H9 (cell line): ENCODE results near the gene THRAP3. TPM values are rescaled to one million over a fixed set of nuclear protein-coding genes. Genes with fewer than 3 reads are reported as not detected.
A peak's percentile ranks its signal among the peaks of the same experiment; 100 is the strongest.

ENCODE experiments used
- DNase-seq: peaks from one replicate; pipeline ENCODE4 v3.0.0-alpha.2; 2017
- H2AFZ ChIP-seq: one replicate; pipeline ENCODE4 v1.6.1; 2013; ENCODE audit warnings: mild to moderate bottlenecking, low read length, control low read depth, moderate library complexity
- H2AK5ac ChIP-seq: 2 replicates; pipeline ENCODE4 v1.6.1; 2013; ENCODE audit warnings: low read length, control low read depth, mixed read lengths; ENCODE audit not compliant: insufficient read length
- H2BK120ac ChIP-seq: one replicate; pipeline ENCODE4 v1.6.1; 2013; ENCODE audit warnings: low read depth, mild to moderate bottlenecking, low read length, control low read depth, inconsistent platforms; ENCODE audit not compliant: poor library complexity, severe bottlenecking
- H2BK12ac ChIP-seq: 2 replicates; pipeline ENCODE4 v1.6.1; 2013; ENCODE audit warnings: low read length, control low read depth, mixed read lengths, low read depth; ENCODE audit not compliant: insufficient read length
- H2BK15ac ChIP-seq: 2 replicates; pipeline ENCODE4 v1.6.1; 2013; ENCODE audit warnings: low read depth, low read length, control low read depth
- H2BK20ac ChIP-seq: one replicate; pipeline ENCODE4 v1.6.1; 2013; ENCODE audit warnings: low read depth, mild to moderate bottlenecking, low read length, control low read depth, inconsistent platforms; ENCODE audit not compliant: poor library complexity, severe bottlenecking
- H2BK5ac ChIP-seq: 2 replicates; pipeline ENCODE4 v1.6.1; 2013; ENCODE audit warnings: low read length, control low read depth, mixed read lengths; ENCODE audit not compliant: insufficient read length
- H3K14ac ChIP-seq: 2 replicates; pipeline ENCODE4 v1.6.1; 2013; ENCODE audit warnings: low read length, control low read depth; ENCODE audit not compliant: insufficient read depth
- H3K18ac ChIP-seq: 2 replicates; pipeline ENCODE4 v1.6.1; 2013; ENCODE audit warnings: low read depth, mild to moderate bottlenecking, mixed read lengths, low read length, control low read depth; ENCODE audit not compliant: insufficient read length
- H3K23ac ChIP-seq: 2 replicates; pipeline ENCODE4 v1.6.1; 2013; ENCODE audit warnings: low read length, control low read depth, mixed read lengths, low read depth; ENCODE audit not compliant: insufficient read length
- H3K23me2 ChIP-seq: 2 replicates; pipeline ENCODE4 v1.6.1; 2013; ENCODE audit warnings: low read depth, mild to moderate bottlenecking, mixed read lengths, low read length, control low read depth; ENCODE audit not compliant: insufficient read length, poor library complexity, severe bottlenecking
- H3K27ac ChIP-seq: 2 replicates; pipeline ENCODE4 v1.5.1; 2013; ENCODE audit warnings: low read length, control low read depth, mixed read lengths, low read depth; ENCODE audit not compliant: insufficient read length
- H3K27me3 ChIP-seq: 2 replicates; pipeline ENCODE4 v1.6.1; 2013; ENCODE audit warnings: low read length, control low read depth, inconsistent platforms; ENCODE audit not compliant: insufficient read depth
- H3K4ac ChIP-seq: 2 replicates; pipeline ENCODE4 v1.6.1; 2013; ENCODE audit warnings: low read depth, mild to moderate bottlenecking, control low read depth, inconsistent platforms, low read length, moderate library complexity
- H3K4me1 ChIP-seq: 2 replicates; pipeline ENCODE4 v1.6.1; 2013; ENCODE audit warnings: low read length, control low read depth, inconsistent platforms; ENCODE audit not compliant: insufficient read depth
- H3K4me2 ChIP-seq: 2 replicates; pipeline ENCODE4 v1.6.1; 2013; ENCODE audit warnings: low read length, control low read depth, mixed read lengths; ENCODE audit not compliant: insufficient read length, insufficient read depth
- H3K56ac ChIP-seq: 2 replicates; pipeline ENCODE4 v1.6.1; 2013; ENCODE audit warnings: low read depth, mild to moderate bottlenecking, mixed read lengths, low read length, control low read depth; ENCODE audit not compliant: insufficient read length
- H3K79me1 ChIP-seq: 2 replicates; pipeline ENCODE4 v1.6.1; 2013; ENCODE audit warnings: low read depth, mild to moderate bottlenecking, moderate library complexity, low read length, control low read depth, inconsistent platforms; ENCODE audit not compliant: insufficient read depth, poor library complexity, severe bottlenecking
- H3K79me2 ChIP-seq: 2 replicates; pipeline ENCODE4 v1.6.1; 2013; ENCODE audit warnings: low read length, control low read depth, inconsistent platforms; ENCODE audit not compliant: insufficient read depth
- H3K9ac ChIP-seq: 2 replicates; pipeline ENCODE4 v1.6.1; 2013; ENCODE audit warnings: low read length, control low read depth, mixed read lengths; ENCODE audit not compliant: insufficient read length; ENCODE audit errors: extremely low read depth
- H3K9me3 ChIP-seq: one replicate; pipeline ENCODE4 v1.6.1; 2013; ENCODE audit warnings: low read depth, low read length, inconsistent platforms; ENCODE audit not compliant: control insufficient read depth
- H3T11ph ChIP-seq: one replicate; pipeline ENCODE4 v1.6.1; 2013; ENCODE audit warnings: mild to moderate bottlenecking, low read length, control low read depth, inconsistent platforms
- H4K20me1 ChIP-seq: one replicate; pipeline ENCODE4 v1.6.1; 2013; ENCODE audit not compliant: control insufficient read depth, insufficient read length, insufficient read depth
- H4K5ac ChIP-seq: 2 replicates; pipeline ENCODE4 v1.6.1; 2013; ENCODE audit warnings: low read depth, mild to moderate bottlenecking, mixed read lengths, low read length, control low read depth; ENCODE audit not compliant: insufficient read length
- H4K8ac ChIP-seq: replicated peaks from 2 replicates; pipeline ENCODE4 v1.6.1; 2013; ENCODE audit warnings: low read length, control low read depth, mixed read lengths, low read depth; ENCODE audit not compliant: insufficient read length
- H4K91ac ChIP-seq: 2 replicates; pipeline ENCODE4 v1.6.1; 2013; ENCODE audit warnings: low read depth, mild to moderate bottlenecking, moderate library complexity, mixed read lengths, low read length, control low read depth; ENCODE audit not compliant: insufficient read length
- H3K27ac Mint-ChIP-seq, 3 experiments: 2 replicates in 2 of 3; 3 replicates in 1 of 3; pipeline ENCODE4 v1.8.0; 2020 to 2021; ENCODE audit warnings: mixed read lengths in 3 of 3, mild to moderate bottlenecking in 1 of 3, moderate library complexity in 1 of 3
- H3K27me3 Mint-ChIP-seq: 2 replicates; pipeline ENCODE4 v1.8.0; 2021; ENCODE audit warnings: low read depth, mild to moderate bottlenecking, moderate library complexity, mixed read lengths
- H3K36me3 Mint-ChIP-seq, 3 experiments: 2 replicates in 2 of 3; 3 replicates in 1 of 3; pipeline ENCODE4 v1.8.0; 2020 to 2021; ENCODE audit warnings: low read depth in 3 of 3, mixed read lengths in 3 of 3; ENCODE audit not compliant: insufficient read depth in 1 of 3
- H3K4me1 Mint-ChIP-seq, 2 experiments: 2 replicates each; pipeline ENCODE4 v1.8.0; 2020; ENCODE audit warnings: mixed read lengths in 2 of 2
- H3K4me3 Mint-ChIP-seq, 2 experiments: 2 replicates in 1 of 2; 3 replicates in 1 of 2; pipeline ENCODE4 v1.8.0; 2020 to 2021; ENCODE audit warnings: mild to moderate bottlenecking in 2 of 2, mixed read lengths in 2 of 2, moderate library complexity in 1 of 2
- H3K9me3 Mint-ChIP-seq, 2 experiments: 2 replicates in 1 of 2; 3 replicates in 1 of 2; pipeline ENCODE4 v1.8.0; 2020; ENCODE audit warnings: mild to moderate bottlenecking in 2 of 2, mixed read lengths in 2 of 2, moderate library complexity in 1 of 2
- WGBS: extraction: QIAGEN DNeasy Blood & Tissue Kit; methylation state at CpG from one replicate; pipeline ENCODE4 v1.1.7; 2013; ENCODE audit warnings: missing lambda C conversion rate, low lambda C conversion rate, mixed read lengths; ENCODE audit not compliant: insufficient read length; ENCODE audit errors: extremely low coverage; 5-methylcytosine and 5-hydroxymethylcytosine counted together
- total RNA-seq: library from RNA; stranded (reverse); gene quantifications from 2 replicates; pipeline ENCODE4 v1.2.1, GENCODE V29; 2021
- TF ChIP-seq, protein P1 (sequence below): fragments of 200-600 bp; sonication (generic); conservative IDR thresholded peaks from 3 replicates; pipeline ENCODE4 v1.8.0; 2021; ENCODE audit warnings: antibody characterized with exemption, mild to moderate bottlenecking

Gene THRAP3
- total RNA-seq, 1 experiment from 2014 or later, result 186 TPM

DNA sequence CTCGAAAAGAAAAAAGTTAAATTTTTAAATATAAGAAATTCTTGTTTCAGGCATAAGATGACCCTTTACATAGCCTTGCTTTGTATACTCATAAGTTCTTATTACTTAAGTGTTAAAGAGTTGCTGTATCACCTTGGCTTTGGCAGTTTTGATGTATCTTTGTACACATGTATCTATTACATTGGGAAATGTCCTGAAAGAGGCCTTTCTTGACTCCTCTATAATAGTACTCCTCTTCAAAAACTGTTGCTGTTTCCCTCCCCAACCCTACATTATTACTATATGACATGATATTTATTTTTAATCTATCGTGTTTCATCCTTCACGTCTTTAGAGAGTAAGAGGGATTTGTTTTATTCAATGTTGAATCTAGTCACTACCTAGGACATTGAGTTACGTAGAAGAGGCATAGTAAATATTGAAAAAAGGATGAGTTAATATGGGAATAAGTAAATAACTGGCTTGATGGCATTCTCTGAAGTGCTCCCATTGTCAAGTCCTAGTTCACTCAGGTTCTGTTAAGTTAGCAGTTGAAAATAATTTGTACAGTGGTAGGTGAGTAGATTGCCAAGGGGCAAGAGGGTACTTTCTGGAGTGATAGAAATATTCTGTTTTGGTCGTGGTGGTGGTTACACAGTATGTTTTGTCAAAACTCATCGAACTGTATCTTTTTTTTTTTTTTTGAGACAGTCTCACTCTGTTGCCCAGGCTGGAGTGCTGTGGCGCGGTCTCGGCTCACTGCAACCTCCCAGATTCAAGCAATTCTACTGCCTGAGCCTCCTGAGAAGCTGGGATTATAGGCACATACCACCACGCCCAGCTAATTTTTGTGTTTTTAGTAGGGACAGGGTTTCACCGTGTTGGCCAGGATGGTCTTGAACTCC, 8.2 kb downstream of the THRAP3 start:
- Histone ChIP-seq H4K5ac (no peak overlapping the region), H3K79me1 (peaks cover 9% of the 10 kb centered on the region), H2AK5ac (no peak overlapping the region), H4K20me1 (no peaks in the 10 kb centered on the region), H3K9me3 (no peaks in the 10 kb centered on the region), H3K23me2 (no peaks in the 10 kb centered on the region), H3T11ph (no peak overlapping the region), H3K9ac (no peak overlapping the region), H4K8ac (no peak overlapping the region), H3K27ac (no peak overlapping the region), H3K18ac (no peak overlapping the region), H3K4me2 (no peak overlapping the region), H2BK15ac (no peak overlapping the region), H3K4ac (no peak overlapping the region), H2BK12ac (no peak overlapping the region), H3K4me1 (no peaks in the 10 kb centered on the region), H2BK120ac (no peak overlapping the region), H2BK20ac (no peak overlapping the region), H3K14ac (no peak overlapping the region), H4K91ac (no peak overlapping the region), H3K23ac (no peak overlapping the region), H3K79me2 (peaks cover 61% of the 10 kb centered on the region; the same call in 1 of the 2 replicates), H3K56ac (no peak overlapping the region), H2AFZ (no peak overlapping the region), H2BK5ac (no peak overlapping the region), H3K27me3 (no peaks in the 10 kb centered on the region)
- Mint-ChIP-seq H3K4me1 (peaks cover 0 to 4% of the 10 kb centered on the region in 2 experiments; a peak in 2 of 4 replicates), H3K4me3 (no peak overlapping the region), H3K27ac (peak overlapping the region in 1 of 3 experiments; percentile 81; a peak in 3 of 7 replicates), H3K9me3 (no peaks in the 10 kb centered on the region), H3K27me3 (no peaks in the 10 kb centered on the region), H3K36me3 (peaks cover 6 to 59% (median 25%) of the 10 kb centered on the region in 3 experiments; a peak in 5 of 7 replicates)
- no peak for DNase-seq
- TF ChIP-seq, protein P1, sequence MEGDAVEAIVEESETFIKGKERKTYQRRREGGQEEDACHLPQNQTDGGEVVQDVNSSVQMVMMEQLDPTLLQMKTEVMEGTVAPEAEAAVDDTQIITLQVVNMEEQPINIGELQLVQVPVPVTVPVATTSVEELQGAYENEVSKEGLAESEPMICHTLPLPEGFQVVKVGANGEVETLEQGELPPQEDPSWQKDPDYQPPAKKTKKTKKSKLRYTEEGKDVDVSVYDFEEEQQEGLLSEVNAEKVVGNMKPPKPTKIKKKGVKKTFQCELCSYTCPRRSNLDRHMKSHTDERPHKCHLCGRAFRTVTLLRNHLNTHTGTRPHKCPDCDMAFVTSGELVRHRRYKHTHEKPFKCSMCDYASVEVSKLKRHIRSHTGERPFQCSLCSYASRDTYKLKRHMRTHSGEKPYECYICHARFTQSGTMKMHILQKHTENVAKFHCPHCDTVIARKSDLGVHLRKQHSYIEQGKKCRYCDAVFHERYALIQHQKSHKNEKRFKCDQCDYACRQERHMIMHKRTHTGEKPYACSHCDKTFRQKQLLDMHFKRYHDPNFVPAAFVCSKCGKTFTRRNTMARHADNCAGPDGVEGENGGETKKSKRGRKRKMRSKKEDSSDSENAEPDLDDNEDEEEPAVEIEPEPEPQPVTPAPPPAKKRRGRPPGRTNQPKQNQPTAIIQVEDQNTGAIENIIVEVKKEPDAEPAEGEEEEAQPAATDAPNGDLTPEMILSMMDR, result no peak
- no CpG with 5 or more reads among the region's 11 CpGs for WGBS
